ENCODE measurements around the gene C22orf23. TPM values are rescaled to one million over a fixed set of nuclear protein-coding genes. Genes with fewer than 3 reads are reported as not detected.
A peak's percentile ranks its signal among the peaks of the same experiment; 100 is the strongest.

C22orf23 gene
- total and polyA plus RNA-seq, 2 of the 4 experiments (the other 2 are of a cell fraction), result 0.39 to 0.54 TPM

GRCh38 chr22:37904572-37905533 lies 48.5 kb downstream of the C22orf23 start:
- Histone ChIP-seq H3K9me1 (ENCODE audit: insufficient read depth, low read length) (peaks cover 30% of the 10 kb centered on the region), H3K9me3 (ENCODE audit: control insufficient read depth, insufficient read depth, low read length) (no peaks in the 10 kb centered on the region), H2BK20ac (ENCODE audit: low read depth, low read length) (peak overlapping the region; percentile 89), H2AK9ac (replicated peaks; ENCODE audit: low read depth, low read length, poor library complexity) (peak overlapping the region; percentile 97), H3K56ac (ENCODE audit: extremely low read depth, insufficient read depth, low read length) (peak overlapping the region; percentile 41), H2BK5ac (ENCODE audit: low read depth, low read length, poor library complexity, severe bottlenecking) (peak overlapping the region; percentile 94), H2AK5ac (ENCODE audit: low read depth, low read length) (peak overlapping the region; percentile 96), H3K14ac (replicated peaks; ENCODE audit: low read depth, low read length) (peak overlapping the region; percentile 60), H3K27ac (ENCODE audit: insufficient read depth, low read length) (peak overlapping the region; percentile 87), H4K8ac (ENCODE audit: low read depth in 2 of 2, low read length in 2 of 2) (peak overlapping the region; percentile 80 to 93), H3K4ac (ENCODE audit: low read depth, low read length) (peak overlapping the region; percentile 96), H4K5ac (ENCODE audit: low read depth, low read length) (peak overlapping the region; percentile 27; the same call in 1 of the 2 replicates), H3K4me1 (ENCODE audit: control insufficient read depth, insufficient read depth, low read length) (peaks cover 24% of the 10 kb centered on the region), H3K79me1 (ENCODE audit: low read depth in 1 of 2, low read length in 2 of 2) (peaks cover 7 to 29% of the 10 kb centered on the region in 2 experiments), H4K91ac (ENCODE audit: insufficient read depth, low read depth, low read length) (peak overlapping the region; percentile 93), H2BK15ac (ENCODE audit: low read depth, low read length) (peak overlapping the region; percentile 90; the same call in 1 of the 3 replicates), H3K4me3 (ENCODE audit: insufficient read depth, low read depth, low read length) (peak overlapping the region; percentile 97; the same call in 1 of the 2 replicates), H3K27me3 (ENCODE audit: control insufficient read depth, insufficient read depth, low read length) (no peaks in the 10 kb centered on the region), H2BK120ac (ENCODE audit: low read depth, low read length) (peak overlapping the region; percentile 90), H3K18ac (ENCODE audit: low read depth, low read length) (peak overlapping the region; percentile 54), H3K36me3 (ENCODE audit: control insufficient read depth, insufficient read depth, low read length) (no peaks in the 10 kb centered on the region), H2AFZ (replicated peaks; ENCODE audit: low read length, poor library complexity) (peak overlapping the region; percentile 95), H4K20me1 (ENCODE audit: insufficient read depth, low read length) (peaks cover 22% of the 10 kb centered on the region), H3K23ac (ENCODE audit: low read depth, low read length) (peak overlapping the region; percentile 75), H3K9ac (ENCODE audit: low read depth, low read length) (peak overlapping the region; percentile 27; the same call in 1 of the 2 replicates), H3K4me2 (ENCODE audit: low read depth, low read length) (peak overlapping the region; percentile 9)
- WGBS, 2 experiments (ENCODE audit: extremely low coverage in 2 of 2, insufficient read length in 1 of 2), result 100% methylated on average over 2 of the region's 10 CpGs; no CpG with 5 or more reads in 1 of the 2 experiments
- ATAC-seq (ENCODE audit: low read depth) (peak; percentile 67), DNase-seq (peak; percentile 99)
- ChIA-PET POLR2A (ENCODE audit: unreplicated experiment) (interaction anchor here (0.6 kb wide), 1 partner anchor 22 kb away, joined by 8 read pairs; no protein-coding TSS in a partner anchor), CTCF (interaction anchor here (1.1 to 1.3 kb wide), 2 partner anchors 27 to 42 kb away, joined by 3 to 6 read pairs; no protein-coding TSS in a partner anchor)
- intact Hi-C loops (cut with micrococcal nuclease) (loop anchor here (1.0 kb wide), 1 partner anchor 29 kb away; no protein-coding TSS in a partner anchor), in situ Hi-C loops (cut with MboI; ENCODE audit: low sequenced_read_pairs) (no loop called here), dilution Hi-C loops (cut with HindIII; ENCODE audit: low sequenced_read_pairs, unreplicated experiment) (no loop called here)
- BruUV-seq (replicated peaks), result no TSS peak
- TF ChIP-seq FOS (IDR thresholded peaks at IDR 0.05; ENCODE audit: low read depth, low read length) (peak; percentile 94), NFE2L2 (IDR thresholded peaks at IDR 0.05; ENCODE audit: low read depth, low read length) (0 out of 2 replicates have a peak, but pooled peaks have one; percentile 13), BHLHE40 (IDR thresholded peaks at IDR 0.05; ENCODE audit: low read depth, low read length) (peak; percentile 61; the same call in 1 of the 2 replicates), SMC3 (IDR thresholded peaks at IDR 0.05; ENCODE audit: low read depth, low read length) (no peak), RAD21 (IDR thresholded peaks at IDR 0.05; ENCODE audit: low read length) (no peak), MXI1 (IDR thresholded peaks at IDR 0.05; ENCODE audit: borderline replicate concordance, low read depth, low read length) (0 out of 2 replicates have a peak, but pooled peaks have one; percentile 28), RCOR1 (IDR thresholded peaks at IDR 0.05; ENCODE audit: insufficient replicate concordance, low read length) (peak; percentile 57), CEBPB (IDR thresholded peaks at IDR 0.05; ENCODE audit: low read depth, low read length) (peak; percentile 91), CTCF (conservative IDR thresholded peaks at IDR 0.05; ENCODE audit: low read depth, low read length) (no peak), CHD1 (IDR thresholded peaks at IDR 0.05; ENCODE audit: low read depth, low read length) (no peak), MAZ (IDR thresholded peaks at IDR 0.05; ENCODE audit: borderline replicate concordance, low read depth, low read length) (peak; percentile 89)
- TF ChIP-seq, protein P1, sequence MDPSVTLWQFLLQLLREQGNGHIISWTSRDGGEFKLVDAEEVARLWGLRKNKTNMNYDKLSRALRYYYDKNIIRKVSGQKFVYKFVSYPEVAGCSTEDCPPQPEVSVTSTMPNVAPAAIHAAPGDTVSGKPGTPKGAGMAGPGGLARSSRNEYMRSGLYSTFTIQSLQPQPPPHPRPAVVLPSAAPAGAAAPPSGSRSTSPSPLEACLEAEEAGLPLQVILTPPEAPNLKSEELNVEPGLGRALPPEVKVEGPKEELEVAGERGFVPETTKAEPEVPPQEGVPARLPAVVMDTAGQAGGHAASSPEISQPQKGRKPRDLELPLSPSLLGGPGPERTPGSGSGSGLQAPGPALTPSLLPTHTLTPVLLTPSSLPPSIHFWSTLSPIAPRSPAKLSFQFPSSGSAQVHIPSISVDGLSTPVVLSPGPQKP (IDR thresholded peaks at IDR 0.05; ENCODE audit: borderline replicate concordance, low read depth, low read length), result no peak
